GM19463 (cell line): ENCODE results near the gene CXorf38.
"Not testable (repeated sequence)": the region's sequence is repeated elsewhere in the genome, so short reads cannot be mapped to it uniquely, and the experiment has no call there.

Experiments used
- ATAC-seq: cut with Tn5 transposase; IDR thresholded peaks from one replicate; pipeline ENCODE4 v1.9.1; 2021; ENCODE audit warnings: mild to moderate bottlenecking, moderate library complexity; ENCODE audit not compliant: unreplicated experiment

The CXorf38 gene

GRCh38 chrX:40628506-40628905 is 18.9 kb downstream of the CXorf38 start:
- no peak for ATAC-seq

- no peak for ATAC-seq
These were observed 22.1 kb downstream of the CXorf38 start for GRCh38 chrX:40625294-40625693.

GRCh38 chrX:40623665-40624064 is 23.7 kb downstream of the CXorf38 start:
- no peak for ATAC-seq

- ATAC-seq, result no peak
These were observed 24.2 kb downstream of the CXorf38 start, which contains the start of gene MPC1L for GRCh38 chrX:40623139-40623536. MPC1L (plus strand) TSS chrX:40623428; CDS start chrX:40623566, 138 bp downstream.

- ATAC-seq, result no peak
These were observed 24.8 kb downstream of the CXorf38 start for GRCh38 chrX:40622479-40623138.

GRCh38 chrX:40617566-40617965 is 29.8 kb downstream of the CXorf38 start:
- no peak for ATAC-seq

GRCh38 chrX:40615976-40616375 is 31.4 kb downstream of the CXorf38 start:
- ATAC-seq, result no peak

- ATAC-seq, result no peak
These were observed 34.9 kb downstream of the CXorf38 start for GRCh38 chrX:40612511-40612910.

- no peak for ATAC-seq
These were observed 40.0 kb downstream of the CXorf38 start for GRCh38 chrX:40607381-40607780.

- ATAC-seq, result no peak
These were observed 43.9 kb downstream of the CXorf38 start for GRCh38 chrX:40603446-40603845.

GRCh38 chrX:40589616-40590321 is 57.6 kb downstream of the CXorf38 start:
- ATAC-seq, result not testable (repeated sequence)

GRCh38 chrX:40587623-40588022 is 59.7 kb downstream of the CXorf38 start:
- not testable (repeated sequence) for ATAC-seq

- ATAC-seq, result no peak
These were observed 64.5 kb downstream of the CXorf38 start for GRCh38 chrX:40582811-40583210.

GRCh38 chrX:40582178-40582577 is 65.2 kb downstream of the CXorf38 start:
- ATAC-seq, result not testable (repeated sequence)

- ATAC-seq, result no peak
These were observed 65.9 kb downstream of the CXorf38 start for GRCh38 chrX:40581336-40581920.

GRCh38 chrX:40580537-40581335 is 66.6 kb downstream of the CXorf38 start, which contains the start of gene ATP6AP2:
ATP6AP2 (plus strand) TSS chrX:40580970; CDS start chrX:40581066, 96 bp downstream.
- ATAC-seq, result peak; percentile 92

GRCh38 chrX:40579900-40580536 is 67.3 kb downstream of the CXorf38 start:
- ATAC-seq, result peak; percentile 40

GRCh38 chrX:40579141-40579540 is 68.2 kb downstream of the CXorf38 start:
- no peak for ATAC-seq

GRCh38 chrX:40578039-40578695 is 69.2 kb downstream of the CXorf38 start:
- no peak for ATAC-seq
